HepG2 (cell line): Measurements from ENCODE around the gene DYSF. TPM values are rescaled to one million over a fixed set of nuclear protein-coding genes. Genes with fewer than 3 reads are reported as not detected.

Experiments
- ATAC-seq: fragments of 200-7000 bp; cut with Tn5 transposase; 3 replicates; pipeline ENCODE4 v1.9.1; 2020; ENCODE audit warnings: mild to moderate bottlenecking, moderate library complexity
- BruUV-seq: library from RNA; stranded (reverse); fragments of 400-500 nt; replicated peaks from 2 replicates; lab custom pipeline; 2021; lab: Mats Ljungman, UMichigan
- CTCF ChIA-PET: fragments of 300-600 bp; formaldehyde crosslinking; extraction: SDS; loops from one replicate; lab custom pipeline; 2021; ENCODE audit warnings: low total read pairs, inconsistent platforms, low intra/inter-chr PET ratio; lab: Yijun Ruan, JAX
- POLR2A ChIA-PET: fragments of 350-600 bp; sonication (Branson Sonifier 250); formaldehyde crosslinking; loops from one replicate; lab custom pipeline; 2020; ENCODE audit warnings: antibody characterized with exemption, inconsistent platforms; lab: Yijun Ruan, JAX
- DNase-seq: peaks from one replicate; pipeline ENCODE4 v3.0.0-alpha.2; 2015; ENCODE audit warnings: low spot score
- FAIRE-seq: peaks from 3 replicates; lab custom pipeline; 2011; peaks lifted over from hg19 to GRCh38; lab: Jason Lieb, UNC
- H2AFZ ChIP-seq: one replicate; pipeline ENCODE4 v1.6.1; 2011; ENCODE audit warnings: low read length, inconsistent platforms
- H3K27ac ChIP-seq: fragments of 300-600 bp; 3 replicates; pipeline ENCODE4 v1.8.0; 2011; ENCODE audit warnings: mixed run types, mild to moderate bottlenecking, mixed read lengths, low read length, inconsistent platforms; ENCODE audit not compliant: insufficient read depth; ENCODE audit errors: extremely low read length
- H3K27me3 ChIP-seq, 2 experiments: fragments of 200-600 bp in 1 of 2; 2 replicates in 1 of 2; 3 replicates in 1 of 2; pipeline versions ENCODE4 v1.6.0 to v1.8.0; 2011; ENCODE audit warnings: low read length in 2 of 2, mild to moderate bottlenecking in 2 of 2, moderate library complexity in 2 of 2, inconsistent platforms in 1 of 2; ENCODE audit not compliant: insufficient read depth in 2 of 2, control insufficient read depth in 1 of 2
- H3K36me3 ChIP-seq, 2 experiments: fragments of 200-600 bp in 1 of 2; replicated peaks in 1 of 2; 2 replicates in 1 of 2; 3 replicates in 1 of 2; pipeline versions ENCODE4 v1.5.1 to v1.8.0; 2011; ENCODE audit warnings: low read length in 2 of 2, inconsistent platforms in 1 of 2; ENCODE audit not compliant: insufficient read depth in 2 of 2, control insufficient read depth in 1 of 2
- H3K4me1 ChIP-seq: 2 replicates; pipeline ENCODE4 v1.5.1; 2012; ENCODE audit warnings: low read length, inconsistent platforms; ENCODE audit not compliant: insufficient read depth
- H3K4me2 ChIP-seq: 2 replicates; pipeline ENCODE4 v1.6.0; 2011; ENCODE audit warnings: low read depth, low read length, inconsistent platforms
- H3K4me3 ChIP-seq, 3 experiments: fragments of 200-600 bp in 1 of 3; sonication (generic), shearing (Covaris generic) in 1 of 3; replicated peaks in 1 of 3; 2 replicates each; pipeline ENCODE4 v1.5.1; 2011 to 2016; ENCODE audit warnings: low read length in 3 of 3, inconsistent platforms in 2 of 3, low read depth in 2 of 3, mild to moderate bottlenecking in 2 of 3, control low read depth in 1 of 3, mixed read lengths in 1 of 3; ENCODE audit not compliant: insufficient read depth in 1 of 3
- H3K79me2 ChIP-seq: one replicate; pipeline ENCODE4 v1.6.1; 2011; ENCODE audit warnings: low read length, inconsistent platforms; ENCODE audit not compliant: insufficient read depth
- H3K9ac ChIP-seq: 2 replicates; pipeline ENCODE4 v1.6.0; 2011; ENCODE audit warnings: mild to moderate bottlenecking, low read depth, low read length, inconsistent platforms; ENCODE audit not compliant: insufficient read depth
- H3K9me3 ChIP-seq: 2 replicates; pipeline ENCODE4 v1.5.1; 2012; ENCODE audit warnings: mild to moderate bottlenecking, low read length
- H4K20me1 ChIP-seq: 2 replicates; pipeline ENCODE4 v1.6.0; 2011; ENCODE audit warnings: inconsistent platforms, mild to moderate bottlenecking, low read length, moderate library complexity; ENCODE audit not compliant: insufficient read depth
- GFI1 ChIP-seq: sonication (generic); formaldehyde crosslinking; IDR thresholded peaks from 2 replicates; pipeline ENCODE4 v1.5.0; 2020; ENCODE audit warnings: missing genetic modification reagents, mild to moderate bottlenecking, borderline replicate concordance
- HOXA9 ChIP-seq: sonication (generic); formaldehyde crosslinking; IDR thresholded peaks from 2 replicates; pipeline ENCODE4 v1.8.1; 2022; ENCODE audit warnings: missing genetic modification reagents, mild to moderate bottlenecking, moderate library complexity, borderline replicate concordance
- KDM4B ChIP-seq: sonication (generic); formaldehyde crosslinking; IDR thresholded peaks from 2 replicates; pipeline ENCODE4 v1.4.0; 2020; ENCODE audit warnings: missing genetic modification reagents
- PHF21A ChIP-seq: sonication (generic); formaldehyde crosslinking; IDR thresholded peaks from 2 replicates; pipeline ENCODE4 v1.5.0; 2020; ENCODE audit warnings: mild to moderate bottlenecking, missing genetic modification reagents
- PTBP1 ChIP-seq: fragments of 200-400 bp; formaldehyde crosslinking; IDR thresholded peaks from 2 replicates; pipeline ENCODE4 v1.6.1; 2018; ENCODE audit warnings: low read length, low read depth; ENCODE audit not compliant: poor library complexity, severe bottlenecking
- RXRA ChIP-seq: sonication (generic); formaldehyde crosslinking; IDR thresholded peaks from 2 replicates; pipeline ENCODE4 v1.5.1; 2020; ENCODE audit warnings: missing genetic modification reagents
- SOX13 ChIP-seq, 3 experiments: fragments of 450-650 bp in 1 of 3; sonication (generic) in 1 of 3; formaldehyde crosslinking in 1 of 3; IDR thresholded peaks in 2 of 3; conservative IDR thresholded peaks in 1 of 3; 2 replicates each; pipeline versions ENCODE4 v1.5.0 to v1.6.1; 2016 to 2020; ENCODE audit warnings: antibody characterized with exemption in 1 of 3, mild to moderate bottlenecking in 1 of 3, missing compliant biosample characterization in 1 of 3, missing genetic modification reagents in 1 of 3, moderate library complexity in 1 of 3
- ZBTB33 ChIP-seq: sonication (generic); formaldehyde crosslinking; IDR thresholded peaks from 2 replicates; pipeline ENCODE4 v1.4.0; 2020; ENCODE audit warnings: missing genetic modification reagents
- ZNF101 ChIP-seq: sonication (generic); formaldehyde crosslinking; IDR thresholded peaks from 2 replicates; pipeline ENCODE4 v1.4.0; 2020; ENCODE audit warnings: mild to moderate bottlenecking, low read depth, missing genetic modification reagents, borderline replicate concordance
- ZNF34 ChIP-seq: sonication (generic); formaldehyde crosslinking; IDR thresholded peaks from 2 replicates; pipeline ENCODE4 v1.4.0; 2020; ENCODE audit warnings: mild to moderate bottlenecking, missing genetic modification reagents, borderline replicate concordance
- WGBS: methylation state at CpG from one replicate; pipeline ENCODE4 v1.1.6; 2017; ENCODE audit warnings: low lambda C conversion rate; 5-methylcytosine and 5-hydroxymethylcytosine counted together
- in situ Hi-C: cut with HindIII; loops from 2 replicates; pipeline ENCODE4 v1.10.0; 2017; ENCODE audit warnings: low pct_unique_long_range_greater_than_20kb; ENCODE audit not compliant: extremely low pct_ligation_motif_present
- intact Hi-C: fragments of 100-400 bp; cut with micrococcal nuclease; formaldehyde crosslinking; loops from one replicate; pipeline ENCODE4 v1.10.0; 2022; ENCODE audit not compliant: unreplicated experiment
- polyA plus RNA-seq, 8 experiments: library from polyadenylated mRNA; depleted of rRNA in 3 of 8; stranded (reverse) in 7 of 8; unstranded in 1 of 8; fragments of >200 nt; fragmentation: Illumina TruSeq in 4 of 8; extraction: Trizol in 4 of 8; gene quantifications; 2 replicates each; pipeline versions ENCODE4 v1.2.1 to v1.2.3, GENCODE V29; 2011 to 2016; ENCODE audit warnings: low read depth in 4 of 8, missing spikeins in 1 of 8, mixed read lengths in 1 of 8; ENCODE audit not compliant: insufficient read depth in 1 of 8
- total RNA-seq, 5 experiments: library from RNA; depleted of rRNA; stranded (reverse); fragments of >200 nt; fragmentation: Illumina TruSeq; extraction: Trizol; gene quantifications; 2 replicates each; pipeline ENCODE4 v1.2.3, GENCODE V29; 2016; ENCODE audit warnings: low read depth in 1 of 5

DYSF gene
- total and polyA plus RNA-seq, 2 of the 13 experiments (the other 11 are each of a cell fraction or from before 2014, with no cell fraction given) = 0.15 to 2.4 TPM

- no peak for TF ChIP-seq ZNF101 (CRISPR knock-in tag)
- no peak for TF ChIP-seq SOX13 (IDR thresholded peaks at IDR 0.05)
- TF ChIP-seq SOX13 (CRISPR knock-in tag; conservative IDR thresholded peaks at IDR 0.05 in 1 of 2, IDR thresholded peaks at IDR 0.05 in 1 of 2) = 0 out of 4 replicates have a peak, but pooled peaks of 1 of the 2 experiments have one; percentile 11
- peak; percentile 76 for TF ChIP-seq RXRA (CRISPR knock-in tag)
- no peak for TF ChIP-seq HOXA9 (CRISPR knock-in tag)
- TF ChIP-seq PTBP1 = no peak
- TF ChIP-seq ZNF34 (CRISPR knock-in tag) = no peak
- peak; percentile 26; the same call in 1 of the 2 replicates for TF ChIP-seq GFI1 (CRISPR knock-in tag)
- TF ChIP-seq PHF21A (CRISPR knock-in tag) = 0 out of 2 replicates have a peak, but pooled peaks have one; percentile 25
- TF ChIP-seq KDM4B (CRISPR knock-in tag) = no peak
- TF ChIP-seq ZBTB33 (CRISPR knock-in tag) = peak; percentile 77; the same call in 1 of the 2 replicates
- 27% methylated on average over 14 of the region's 14 CpGs for WGBS
- peak overlapping the region; percentile 39; the same call in 1 of the 2 replicates for H3K4me2 ChIP-seq
- CTCF ChIA-PET = interaction anchor here (1.4 to 2.4 kb wide), 3 partner anchors 252 to 603 kb away, joined by 3 to 35 read pairs (median 10); no protein-coding TSS in a partner anchor
- no TSS peak for BruUV-seq
- no peaks in the 10 kb centered on the region for H3K36me3 ChIP-seq
- H4K20me1 ChIP-seq = no peaks in the 10 kb centered on the region
- FAIRE-seq (no peak), DNase-seq (peak; percentile 18), ATAC-seq (peak; percentile 13; the same call in 2 of the 3 replicates)
- no peak overlapping the region; a peak in 1 of 6 replicates for H3K4me3 ChIP-seq
- H3K9ac ChIP-seq = no peak overlapping the region
- H2AFZ ChIP-seq = no peak overlapping the region
- H3K27ac ChIP-seq = no peak overlapping the region
- in situ Hi-C loops (loop anchor here (5.0 to 25.0 kb wide), 5 partner anchors 245 to 1315 kb away; no protein-coding TSS in a partner anchor), intact Hi-C loops (loop anchor here (5.0 kb wide), 2 partner anchors 375 to 1200 kb away; no protein-coding TSS in a partner anchor)
- no peaks in the 10 kb centered on the region for H3K9me3 ChIP-seq
- POLR2A ChIA-PET = no interaction called here
- H3K27me3 ChIP-seq = peaks cover 2 to 31% of the 10 kb centered on the region in 2 experiments; a peak in 4 of 5 replicates
- no peaks in the 10 kb centered on the region for H3K79me2 ChIP-seq
- H3K4me1 ChIP-seq = peaks cover 37% of the 10 kb centered on the region
These were observed 93.5 kb downstream of the DYSF start for GRCh38 chr2:71546777-71547281.
